B cell (primary cell): Measurements from ENCODE around the gene IL17RC. TPM values are rescaled to one million over a fixed set of nuclear protein-coding genes. Genes with fewer than 3 reads are reported as not detected.

Experiments used
- ATAC-seq: fragments of 200-7000 bp; cut with Tn5 transposase; one replicate; pipeline ENCODE4 v1.10.0; 2021; ENCODE audit warnings: low read depth, mild to moderate bottlenecking, moderate number of reproducible peaks, moderate library complexity
- CTCF ChIA-PET: fragments of 350-600 bp; sonication (Branson Sonifier 250); formaldehyde crosslinking; loops from one replicate; lab custom pipeline; 2021; ENCODE audit warnings: antibody characterized with exemption, inconsistent platforms; lab: Charles Lee
- POLR2A ChIA-PET: fragments of 350-600 bp; sonication (Branson Sonifier 250); formaldehyde crosslinking; loops from one replicate; lab custom pipeline; 2021; ENCODE audit warnings: antibody characterized with exemption; lab: Charles Lee
- DNase-seq: peaks from one replicate; pipeline ENCODE4 v3.0.0; 2013
- H2AFZ ChIP-seq: 2 replicates; pipeline ENCODE4 v1.6.1; 2012; ENCODE audit warnings: mild to moderate bottlenecking, low read depth, low read length; ENCODE audit not compliant: insufficient read depth, poor library complexity, severe bottlenecking
- H3K27ac ChIP-seq, 2 donors: 1 replicate in 1 of 2; 2 replicates in 1 of 2; pipeline ENCODE4 v1.5.1; 2012 to 2013; ENCODE audit warnings: low read length in 2 of 2, mild to moderate bottlenecking in 2 of 2, moderate library complexity in 1 of 2
- H3K27me3 ChIP-seq, 4 experiments: fragments of 200-600 bp in 1 of 4; sonication (generic) in 1 of 4; replicated peaks in 1 of 4; 1 replicate in 2 of 4; 2 replicates in 2 of 4; pipeline versions ENCODE4 v1.6.1 to v1.7.0; 2013 to 2016; ENCODE audit warnings: low read length in 3 of 4, mild to moderate bottlenecking in 2 of 4, mixed read lengths in 1 of 4, moderate library complexity in 1 of 4; ENCODE audit not compliant: insufficient read depth in 4 of 4, control insufficient read depth in 3 of 4; ENCODE audit errors: control extremely low read depth in 1 of 4
- H3K36me3 ChIP-seq, 2 experiments: replicated peaks in 1 of 2; 1 replicate in 1 of 2; 2 replicates in 1 of 2; pipeline versions ENCODE4 v1.6.1 to v1.7.1; 2013; ENCODE audit warnings: low read length in 1 of 2; ENCODE audit not compliant: insufficient read depth in 2 of 2, control insufficient read depth in 1 of 2; ENCODE audit errors: control extremely low read depth in 1 of 2, extremely low read depth in 1 of 2
- H3K4me1 ChIP-seq, 2 donors: fragments of 200-600 bp in 1 of 2; sonication (generic) in 1 of 2; 1 replicate in 1 of 2; 2 replicates in 1 of 2; pipeline versions ENCODE4 v1.5.1 to v1.6.1; 2013 to 2017; ENCODE audit warnings: low read length in 2 of 2; ENCODE audit not compliant: control insufficient read depth in 2 of 2, insufficient read depth in 2 of 2
- H3K4me2 ChIP-seq: replicated peaks from 2 replicates; pipeline ENCODE3; 2012; ENCODE audit warnings: mild to moderate bottlenecking, low read depth, low read length; ENCODE audit not compliant: poor library complexity, severe bottlenecking
- H3K4me3 ChIP-seq, 5 experiments: fragments of 200-600 bp in 1 of 5; sonication (generic) in 1 of 5; 1 replicate in 3 of 5; 2 replicates in 2 of 5; pipeline versions ENCODE4 v1.5.1 to v1.7.0; 2011 to 2016; ENCODE audit warnings: low read length in 4 of 5, mild to moderate bottlenecking in 4 of 5, low read depth in 2 of 5, control low read depth in 1 of 5, moderate library complexity in 1 of 5; ENCODE audit not compliant: insufficient read depth in 1 of 5; ENCODE audit errors: control extremely low read depth in 1 of 5, extremely low read depth in 1 of 5
- H3K79me2 ChIP-seq: fragments of 200-600 bp; sonication (generic); one replicate; pipeline ENCODE4 v1.6.0; 2016; ENCODE audit warnings: low read length; ENCODE audit not compliant: control insufficient read depth, insufficient read depth
- H3K9ac ChIP-seq: fragments of 200-600 bp; sonication (generic); 2 replicates; pipeline ENCODE4 v1.6.1; 2017; ENCODE audit warnings: mild to moderate bottlenecking, low read length, moderate library complexity
- H3K9me3 ChIP-seq, 3 donors: one replicate each; pipeline versions ENCODE4 v1.6.1 to v1.7.1; 2013; ENCODE audit warnings: low read length in 2 of 3; ENCODE audit not compliant: control insufficient read depth in 2 of 3, insufficient read depth in 1 of 3; ENCODE audit errors: control extremely low read depth in 1 of 3
- H4K20me1 ChIP-seq: 2 replicates; pipeline ENCODE4 v1.6.0; 2012; ENCODE audit warnings: mild to moderate bottlenecking, low read length; ENCODE audit not compliant: insufficient read depth, control insufficient read depth, poor library complexity, severe bottlenecking
- H3K27ac Mint-ChIP-seq: one replicate; pipeline ENCODE4 v1.8.0; 2021; ENCODE audit warnings: mixed read lengths
- H3K27me3 Mint-ChIP-seq: one replicate; pipeline ENCODE4 v1.8.0; 2021; ENCODE audit warnings: mixed read lengths
- H3K4me1 Mint-ChIP-seq: one replicate; pipeline ENCODE4 v1.8.0; 2021; ENCODE audit warnings: mixed read lengths
- H3K4me3 Mint-ChIP-seq: one replicate; pipeline ENCODE4 v1.8.0; 2021; ENCODE audit warnings: mixed read lengths
- H3K9me3 Mint-ChIP-seq: one replicate; pipeline ENCODE4 v1.8.0; 2022; ENCODE audit warnings: mixed read lengths; ENCODE audit not compliant: insufficient read depth
- CTCF ChIP-seq: fragments of 200-600 bp; IDR thresholded peaks from one replicate; pipeline ENCODE4 v1.8.0; 2022; ENCODE audit warnings: antibody characterized with exemption, mild to moderate bottlenecking
- EZH2 ChIP-seq: IDR thresholded peaks from 2 replicates; pipeline ENCODE4 v1.6.1; 2012; ENCODE audit warnings: borderline replicate concordance, low read depth, mild to moderate bottlenecking, moderate library complexity, low read length; ENCODE audit not compliant: insufficient read depth, poor library complexity, severe bottlenecking
- WGBS: methylation state at CpG from one replicate; pipeline ENCODE4 v1.1.5; 2013; ENCODE audit warnings: missing lambda C conversion rate; ENCODE audit not compliant: insufficient coverage; 5-methylcytosine and 5-hydroxymethylcytosine counted together
- intact Hi-C: fragments of 100-400 bp; cut with micrococcal nuclease; formaldehyde crosslinking; loops from one replicate; pipeline ENCODE4 v1.10.0; 2022
- polyA plus RNA-seq: library from polyadenylated mRNA; depleted of rRNA; stranded (reverse); fragments of >200 nt; gene quantifications from 2 replicates; pipeline ENCODE4 v1.2.3, GENCODE V29; 2012
- total RNA-seq, 2 donors: library from RNA; stranded (reverse); fragments of 120-200 nt in 1 of 2; gene quantifications; 1 replicate in 1 of 2; 2 replicates in 1 of 2; pipeline versions ENCODE4 v1.2.3 to v1.2.4, GENCODE V29; 2013 to 2022

The IL17RC gene
- total and polyA plus RNA-seq, 2 donors (not counting 1 experiment from before 2014, with no cell fraction given): 0.25 to 0.98 TPM

GRCh38 chr3:9889405-9889804, 27.5 kb upstream of the IL17RC start:
- H3K4me1 Mint-ChIP-seq: peaks cover 34% of the 10 kb centered on the region

More at GRCh38 chr3:9889405-9889804, 27.5 kb upstream of the IL17RC start:
- Histone ChIP-seq H2AFZ (no peak overlapping the region), H3K9ac (no peak overlapping the region), H3K4me3 (no peak overlapping the region), H3K4me2 (no peak overlapping the region), H3K4me1 (peaks cover 17 to 20% of the 10 kb centered on the region in 2 donors), H4K20me1 (no peaks in the 10 kb centered on the region), H3K79me2 (peaks cover 37% of the 10 kb centered on the region), H3K27ac (no peak overlapping the region), H3K36me3 (peaks cover 3 to 16% of the 10 kb centered on the region in 2 experiments), H3K27me3 (no peaks in the 10 kb centered on the region), H3K9me3 (no peaks in the 10 kb centered on the region)
- peak overlapping the region; percentile 99 for H3K4me3 Mint-ChIP-seq
- ATAC-seq: no peak
- TF ChIP-seq CTCF (no peak), EZH2 (no peak)
- intact Hi-C loops: no loop called here
- POLR2A ChIA-PET: interaction anchor here (1.3 to 3.1 kb wide), 2 partner anchors 44 to 156 kb away, joined by 3 to 19 read pairs; partner anchors contain the start of gene CRELD1
- CTCF ChIA-PET: interaction anchor here (1.0 to 2.9 kb wide), 2 partner anchors 43 to 173 kb away, joined by 3 to 15 read pairs; partner anchors contain the start of gene CRELD1
- no peak for DNase-seq
- no peaks in the 10 kb centered on the region for H3K27me3 Mint-ChIP-seq
- WGBS: 100% methylated on average over 1 of the region's 5 CpGs
- no peaks in the 10 kb centered on the region for H3K9me3 Mint-ChIP-seq
- H3K27ac Mint-ChIP-seq: peak overlapping the region; percentile 41
